HepG2 (cell line): ENCODE results near the gene CSTPP1. TPM values are rescaled to one million over a fixed set of nuclear protein-coding genes. Genes with fewer than 3 reads are reported as not detected.
A peak's percentile ranks its signal among the peaks of the same experiment; 100 is the strongest.

Experiments used
- DDIT3 ChIP-seq: sonication (generic); formaldehyde crosslinking; IDR thresholded peaks from 2 replicates; pipeline ENCODE4 v1.4.0; 2020; ENCODE audit warnings: mild to moderate bottlenecking, missing genetic modification reagents
- ESRRA ChIP-seq: sonication (generic); formaldehyde crosslinking; IDR thresholded peaks from 2 replicates; pipeline ENCODE4 v1.5.1; 2020; ENCODE audit warnings: mild to moderate bottlenecking, low read depth, missing genetic modification reagents
- GMEB2 ChIP-seq: IDR thresholded peaks from 2 replicates; pipeline ENCODE4 v1.6.1; 2016; ENCODE audit warnings: missing biosample characterization, missing genetic modification reagents, low read depth
- KDM5B ChIP-seq: sonication (generic); formaldehyde crosslinking; IDR thresholded peaks from 2 replicates; pipeline ENCODE4 v1.4.0; 2020; ENCODE audit warnings: missing genetic modification reagents, mild to moderate bottlenecking, borderline replicate concordance
- KLF12 ChIP-seq: sonication (generic); formaldehyde crosslinking; IDR thresholded peaks from 2 replicates; pipeline ENCODE4 v1.4.0; 2020; ENCODE audit warnings: missing genetic modification reagents, borderline replicate concordance
- MATR3 ChIP-seq: sonication (generic); formaldehyde crosslinking; IDR thresholded peaks from 2 replicates; pipeline ENCODE4 v1.4.0; 2020; ENCODE audit warnings: missing genetic modification reagents
- MED13 ChIP-seq: sonication (generic); formaldehyde crosslinking; IDR thresholded peaks from 2 replicates; pipeline ENCODE4 v1.5.0; 2020; ENCODE audit warnings: missing genetic modification reagents
- MXD1 ChIP-seq: sonication (generic); formaldehyde crosslinking; IDR thresholded peaks from 2 replicates; pipeline ENCODE4 v1.4.0; 2020; ENCODE audit warnings: mild to moderate bottlenecking, missing genetic modification reagents
- NFYC ChIP-seq: IDR thresholded peaks from 2 replicates; pipeline ENCODE4 v1.6.1; 2016; ENCODE audit warnings: missing genetic modification reagents, missing compliant biosample characterization
- PHF20 ChIP-seq: sonication (generic); formaldehyde crosslinking; IDR thresholded peaks from 2 replicates; pipeline ENCODE4 v1.5.0; 2020; ENCODE audit warnings: mild to moderate bottlenecking, missing genetic modification reagents
- PITX1 ChIP-seq: sonication (generic); formaldehyde crosslinking; IDR thresholded peaks from 2 replicates; pipeline ENCODE4 v1.5.1; 2020; ENCODE audit warnings: mild to moderate bottlenecking, missing genetic modification reagents
- POLR2AphosphoS2 ChIP-seq: IDR thresholded peaks from 2 replicates; pipeline ENCODE4 v1.6.1; 2011; ENCODE audit warnings: low read depth, low read length, improper control_type of control experiment
- POLR2G ChIP-seq: fragments of 200-400 bp; formaldehyde crosslinking; IDR thresholded peaks from 2 replicates; pipeline ENCODE4 v1.6.1; 2018; ENCODE audit warnings: mild to moderate bottlenecking, low read depth, low read length, moderate library complexity
- SIX1 ChIP-seq: sonication (generic); formaldehyde crosslinking; IDR thresholded peaks from 2 replicates; pipeline ENCODE4 v1.4.0; 2020; ENCODE audit warnings: missing genetic modification reagents, borderline replicate concordance
- TMF1 ChIP-seq: sonication (generic); formaldehyde crosslinking; IDR thresholded peaks from 2 replicates; pipeline ENCODE4 v1.8.1; 2022; ENCODE audit warnings: low read depth, missing genetic modification reagents
- WIZ ChIP-seq: sonication (generic); formaldehyde crosslinking; IDR thresholded peaks from 2 replicates; pipeline ENCODE4 v1.5.1; 2020; ENCODE audit warnings: mild to moderate bottlenecking, missing genetic modification reagents
- ZBTB20 ChIP-seq: sonication (generic); formaldehyde crosslinking; IDR thresholded peaks from 2 replicates; pipeline ENCODE4 v1.8.1; 2023; ENCODE audit warnings: missing genetic modification reagents, low read depth, mild to moderate bottlenecking, borderline replicate concordance
- ZFP41 ChIP-seq: sonication (generic); formaldehyde crosslinking; IDR thresholded peaks from 2 replicates; pipeline ENCODE4 v1.4.0; 2020; ENCODE audit warnings: mild to moderate bottlenecking, missing genetic modification reagents, borderline replicate concordance
- ZFP90 ChIP-seq: sonication (generic); formaldehyde crosslinking; IDR thresholded peaks from 2 replicates; pipeline ENCODE4 v1.8.0; 2022; ENCODE audit warnings: missing genetic modification reagents, mild to moderate bottlenecking, inconsistent platforms, borderline replicate concordance
- ZNF160 ChIP-seq: sonication (generic); formaldehyde crosslinking; IDR thresholded peaks from 2 replicates; pipeline ENCODE4 v1.8.0; 2022; ENCODE audit warnings: mild to moderate bottlenecking, inconsistent platforms, missing genetic modification reagents
- ZNF205 ChIP-seq: IDR thresholded peaks from 2 replicates; pipeline ENCODE4 v1.6.1; 2018; ENCODE audit warnings: missing biosample characterization, missing genetic modification reagents
- ZNF614 ChIP-seq: IDR thresholded peaks from 2 replicates; pipeline ENCODE4 v1.6.1; 2018; ENCODE audit warnings: missing biosample characterization, missing genetic modification reagents, inconsistent platforms, borderline replicate concordance
- ZNF678 ChIP-seq: sonication (generic); formaldehyde crosslinking; IDR thresholded peaks from 2 replicates; pipeline ENCODE4 v1.4.0; 2020; ENCODE audit warnings: mild to moderate bottlenecking, missing genetic modification reagents
- ZNF747 ChIP-seq: sonication (generic); formaldehyde crosslinking; IDR thresholded peaks from 2 replicates; pipeline ENCODE4 v1.8.1; 2023; ENCODE audit warnings: missing genetic modification reagents, mild to moderate bottlenecking, borderline replicate concordance
- ZNF816 ChIP-seq: sonication (generic); formaldehyde crosslinking; IDR thresholded peaks from 2 replicates; pipeline ENCODE4 v1.8.0; 2022; ENCODE audit warnings: missing genetic modification reagents, mild to moderate bottlenecking, borderline replicate concordance
- polyA plus RNA-seq, 8 experiments: library from polyadenylated mRNA; depleted of rRNA in 3 of 8; stranded (reverse) in 7 of 8; unstranded in 1 of 8; fragments of >200 nt; fragmentation: Illumina TruSeq in 4 of 8; extraction: Trizol in 4 of 8; gene quantifications; 2 replicates each; pipeline versions ENCODE4 v1.2.1 to v1.2.3, GENCODE V29; 2011 to 2016; ENCODE audit warnings: low read depth in 4 of 8, missing spikeins in 1 of 8, mixed read lengths in 1 of 8; ENCODE audit not compliant: insufficient read depth in 1 of 8
- total RNA-seq, 5 experiments: library from RNA; depleted of rRNA; stranded (reverse); fragments of >200 nt; fragmentation: Illumina TruSeq; extraction: Trizol; gene quantifications; 2 replicates each; pipeline ENCODE4 v1.2.3, GENCODE V29; 2016; ENCODE audit warnings: low read depth in 1 of 5

Gene CSTPP1
- total and polyA plus RNA-seq, 2 of the 13 experiments (the other 11 are each of a cell fraction or from before 2014, with no cell fraction given), result 12.3 to 14.6 TPM

GRCh38 chr11:47186700-47187695 is 250.4 kb downstream of the CSTPP1 start (continued):
- TF ChIP-seq DDIT3 (CRISPR knock-in tag) (no peak), ZFP41 (no peak), NFYC (CRISPR knock-in tag) (no peak), ZNF160 (no peak; the same call in 1 of the 2 replicates), ZNF747 (CRISPR knock-in tag) (0 out of 2 replicates have a peak, but pooled peaks have one; percentile 45), ZNF205 (CRISPR knock-in tag) (no peak; the same call in 1 of the 2 replicates), ZNF678 (CRISPR knock-in tag) (0 out of 2 replicates have a peak, but pooled peaks have one; percentile 54), ZBTB20 (peak; percentile 36; the same call in 1 of the 2 replicates), ESRRA (CRISPR knock-in tag) (no peak), KDM5B (CRISPR knock-in tag) (0 out of 2 replicates have a peak, but pooled peaks have one; percentile 18), POLR2G (peak; percentile 69; the same call in 1 of the 2 replicates), ZNF816 (CRISPR knock-in tag) (no peak), GMEB2 (CRISPR knock-in tag) (no peak), MATR3 (CRISPR knock-in tag) (no peak), WIZ (CRISPR knock-in tag) (no peak), PITX1 (CRISPR knock-in tag) (0 out of 2 replicates have a peak, but pooled peaks have one; percentile 2), SIX1 (CRISPR knock-in tag) (no peak), MXD1 (no peak; the same call in 1 of the 2 replicates), PHF20 (CRISPR knock-in tag) (peak; percentile 33; the same call in 1 of the 2 replicates), ZFP90 (peak; percentile 76; the same call in 1 of the 2 replicates), MED13 (CRISPR knock-in tag) (peak; percentile 29; the same call in 1 of the 2 replicates), KLF12 (CRISPR knock-in tag) (no peak), TMF1 (CRISPR knock-in tag) (0 out of 2 replicates have a peak, but pooled peaks have one; percentile 8), POLR2AphosphoS2 (no peak), ZNF614 (CRISPR knock-in tag) (no peak)
